Neural progenitor cell (in vitro differentiated cells): Measurements from ENCODE around the gene PAFAH1B1. TPM values are rescaled to one million over a fixed set of nuclear protein-coding genes. Genes with fewer than 3 reads are reported as not detected.

Experiments
- DNase-seq: peaks from one replicate; pipeline ENCODE4 v3.0.0-alpha.2; 2016; ENCODE audit warnings: low spot score
- H2AFZ ChIP-seq: fragments of 200-600 bp; sonication (generic); replicated peaks from 2 replicates; pipeline ENCODE4 v1.6.1; 2016; ENCODE audit warnings: antibody characterized with exemption
- H3F3A ChIP-seq: fragments of 200-600 bp; sonication (generic); 2 replicates; pipeline ENCODE4 v1.6.1; 2016; ENCODE audit warnings: antibody characterized with exemption, low read depth
- H3K27ac ChIP-seq: fragments of 200-600 bp; sonication (generic); 2 replicates; pipeline ENCODE4 v1.5.1; 2016; ENCODE audit warnings: mild to moderate bottlenecking
- H3K27me3 ChIP-seq: fragments of 200-600 bp; sonication (generic); 2 replicates; pipeline ENCODE4 v1.6.1; 2016; ENCODE audit warnings: mild to moderate bottlenecking, moderate library complexity
- H3K36me3 ChIP-seq: fragments of 200-600 bp; sonication (generic); 2 replicates; pipeline ENCODE4 v1.5.1; 2016
- H3K4me1 ChIP-seq: fragments of 200-600 bp; sonication (generic); 2 replicates; pipeline ENCODE4 v1.6.1; 2016; ENCODE audit warnings: mixed run types
- H3K4me2 ChIP-seq: fragments of 200-600 bp; sonication (generic); 2 replicates; pipeline ENCODE4 v1.6.1; 2016
- H3K4me3 ChIP-seq: fragments of 200-600 bp; sonication (generic); 2 replicates; pipeline ENCODE4 v1.5.1; 2016
- H3K79me2 ChIP-seq: fragments of 200-600 bp; sonication (generic); 2 replicates; pipeline ENCODE4 v1.6.1; 2016; ENCODE audit warnings: low read depth
- H3K9ac ChIP-seq: fragments of 200-600 bp; sonication (generic); 2 replicates; pipeline ENCODE4 v1.6.1; 2016
- H3K9me3 ChIP-seq: fragments of 200-600 bp; sonication (generic); 2 replicates; pipeline ENCODE4 v1.5.1; 2016; ENCODE audit warnings: low read depth
- H4K20me1 ChIP-seq: fragments of 200-600 bp; sonication (generic); 2 replicates; pipeline ENCODE4 v1.6.1; 2016; ENCODE audit warnings: low read depth
- H3K27ac Mint-ChIP-seq: 3 replicates; pipeline ENCODE4 v1.8.0; 2021; ENCODE audit warnings: mixed read lengths
- H3K27me3 Mint-ChIP-seq: 2 replicates; pipeline ENCODE4 v1.8.0; 2022; ENCODE audit warnings: low read depth, mild to moderate bottlenecking, inconsistent platforms, moderate library complexity, mixed read lengths; ENCODE audit not compliant: insufficient read depth
- H3K36me3 Mint-ChIP-seq: 3 replicates; pipeline ENCODE4 v1.8.0; 2021; ENCODE audit warnings: mixed read lengths
- H3K4me1 Mint-ChIP-seq: 3 replicates; pipeline ENCODE4 v1.8.0; 2021; ENCODE audit warnings: mixed read lengths
- H3K4me3 Mint-ChIP-seq: 3 replicates; pipeline ENCODE4 v1.8.0; 2021; ENCODE audit warnings: mild to moderate bottlenecking, moderate library complexity, mixed read lengths
- H3K9me3 Mint-ChIP-seq: 3 replicates; pipeline ENCODE4 v1.8.0; 2020; ENCODE audit warnings: mixed read lengths
- EZH2 ChIP-seq: fragments of 200-600 bp; sonication (generic); IDR thresholded peaks from 2 replicates; pipeline ENCODE4 v1.6.1; 2017; ENCODE audit warnings: antibody characterized with exemption, mild to moderate bottlenecking, moderate library complexity
- EZH2phosphoT487 ChIP-seq: fragments of 200-600 bp; sonication (generic); IDR thresholded peaks from 2 replicates; pipeline ENCODE4 v1.6.1; 2017; ENCODE audit warnings: antibody characterized with exemption
- total RNA-seq: library from RNA; depleted of rRNA; stranded (reverse); fragments of >200 nt; gene quantifications from 2 replicates; pipeline ENCODE4 v1.2.3, GENCODE V29; 2015; ENCODE audit warnings: low replicate concordance
- TF ChIP-seq, protein P1 (sequence below): fragments of 200-600 bp; sonication (generic); IDR thresholded peaks from 2 replicates; pipeline ENCODE4 v1.5.1; 2017; ENCODE audit warnings: antibody characterized with exemption, mild to moderate bottlenecking

Gene PAFAH1B1
- total RNA-seq, 1 donor from 2014 or later: 209 TPM

- peaks cover 14% of the 10 kb centered on the region for H4K20me1 ChIP-seq
- no peak for DNase-seq
- Mint-ChIP-seq H3K36me3 (peaks cover 2% of the 10 kb centered on the region), H3K9me3 (no peaks in the 10 kb centered on the region), H3K4me1 (peaks cover 9% of the 10 kb centered on the region), H3K27ac (no peak overlapping the region), H3K4me3 (no peak overlapping the region), H3K27me3 (peaks cover 5% of the 10 kb centered on the region)
- H3K79me2 ChIP-seq: peaks cover 10% of the 10 kb centered on the region
- no peak overlapping the region for H3K9ac ChIP-seq
- no peaks in the 10 kb centered on the region for H3K27me3 ChIP-seq
- H3K9me3 ChIP-seq: no peaks in the 10 kb centered on the region
- no peaks in the 10 kb centered on the region for H3K36me3 ChIP-seq
- no peak for TF ChIP-seq EZH2phosphoT487
- TF ChIP-seq, protein P1, sequence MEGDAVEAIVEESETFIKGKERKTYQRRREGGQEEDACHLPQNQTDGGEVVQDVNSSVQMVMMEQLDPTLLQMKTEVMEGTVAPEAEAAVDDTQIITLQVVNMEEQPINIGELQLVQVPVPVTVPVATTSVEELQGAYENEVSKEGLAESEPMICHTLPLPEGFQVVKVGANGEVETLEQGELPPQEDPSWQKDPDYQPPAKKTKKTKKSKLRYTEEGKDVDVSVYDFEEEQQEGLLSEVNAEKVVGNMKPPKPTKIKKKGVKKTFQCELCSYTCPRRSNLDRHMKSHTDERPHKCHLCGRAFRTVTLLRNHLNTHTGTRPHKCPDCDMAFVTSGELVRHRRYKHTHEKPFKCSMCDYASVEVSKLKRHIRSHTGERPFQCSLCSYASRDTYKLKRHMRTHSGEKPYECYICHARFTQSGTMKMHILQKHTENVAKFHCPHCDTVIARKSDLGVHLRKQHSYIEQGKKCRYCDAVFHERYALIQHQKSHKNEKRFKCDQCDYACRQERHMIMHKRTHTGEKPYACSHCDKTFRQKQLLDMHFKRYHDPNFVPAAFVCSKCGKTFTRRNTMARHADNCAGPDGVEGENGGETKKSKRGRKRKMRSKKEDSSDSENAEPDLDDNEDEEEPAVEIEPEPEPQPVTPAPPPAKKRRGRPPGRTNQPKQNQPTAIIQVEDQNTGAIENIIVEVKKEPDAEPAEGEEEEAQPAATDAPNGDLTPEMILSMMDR: no peak
- no peak for TF ChIP-seq EZH2
- peaks cover 14% of the 10 kb centered on the region for H3K4me1 ChIP-seq
- no peak overlapping the region for H3K4me2 ChIP-seq
- H2AFZ ChIP-seq: no peak overlapping the region
- H3K27ac ChIP-seq: no peak overlapping the region
- H3K4me3 ChIP-seq: no peak overlapping the region
- H3F3A ChIP-seq: no peaks in the 10 kb centered on the region
Observed at GRCh38 chr17:2701161-2701995, 107.9 kb downstream of the PAFAH1B1 start.

- Histone ChIP-seq H3K9ac (no peak overlapping the region), H4K20me1 (peaks cover 22% of the 10 kb centered on the region), H3K79me2 (peaks cover 16% of the 10 kb centered on the region), H3K4me3 (no peak overlapping the region), H3K9me3 (no peaks in the 10 kb centered on the region), H3F3A (no peaks in the 10 kb centered on the region), H3K36me3 (no peaks in the 10 kb centered on the region), H2AFZ (no peak overlapping the region), H3K27ac (no peak overlapping the region), H3K4me2 (no peak overlapping the region), H3K4me1 (peaks cover 14% of the 10 kb centered on the region), H3K27me3 (no peaks in the 10 kb centered on the region)
- TF ChIP-seq, protein P1: peak; percentile 18
- TF ChIP-seq EZH2phosphoT487 (no peak), EZH2 (no peak)
- Mint-ChIP-seq H3K9me3 (no peaks in the 10 kb centered on the region), H3K4me1 (peaks cover 9% of the 10 kb centered on the region), H3K4me3 (no peak overlapping the region), H3K36me3 (peaks cover 2% of the 10 kb centered on the region), H3K27me3 (peaks cover 5% of the 10 kb centered on the region), H3K27ac (no peak overlapping the region)
- DNase-seq: no peak
Observed at GRCh38 chr17:2701996-2702741, 108.7 kb downstream of the PAFAH1B1 start.

DNA sequence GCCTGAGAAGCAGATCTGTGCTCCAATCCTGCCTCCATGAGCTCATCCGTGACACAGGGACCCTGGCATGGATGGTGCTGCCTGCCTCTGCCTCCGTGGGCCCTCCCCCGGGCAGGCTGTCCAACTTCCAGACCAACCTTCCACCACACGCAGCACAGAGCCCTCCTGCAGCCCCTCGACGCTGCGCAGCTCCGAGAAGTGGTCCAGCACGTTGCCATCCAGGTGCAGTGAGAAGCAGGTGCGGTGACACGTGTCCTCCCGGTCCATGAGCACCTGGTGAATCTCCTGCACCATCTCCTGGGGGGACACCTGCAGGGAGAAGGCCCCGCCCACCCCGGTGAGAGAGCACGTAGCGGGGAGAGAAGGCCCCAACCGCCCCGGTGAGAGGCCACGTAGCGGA lies 109.7 kb downstream of the PAFAH1B1 start:
- H3F3A ChIP-seq: no peaks in the 10 kb centered on the region
- no peak overlapping the region for H3K4me2 ChIP-seq
- peaks cover 32% of the 10 kb centered on the region for H4K20me1 ChIP-seq
- no peak overlapping the region for H3K4me3 Mint-ChIP-seq
- H3K4me1 Mint-ChIP-seq: peaks cover 9% of the 10 kb centered on the region
- no peak overlapping the region for H3K27ac Mint-ChIP-seq
- peaks cover 2% of the 10 kb centered on the region for H3K36me3 Mint-ChIP-seq
- peaks cover 14% of the 10 kb centered on the region for H3K4me1 ChIP-seq
- no peak overlapping the region for H3K4me3 ChIP-seq
- H3K9ac ChIP-seq: no peak overlapping the region
- H3K36me3 ChIP-seq: no peaks in the 10 kb centered on the region
- no peaks in the 10 kb centered on the region for H3K27me3 ChIP-seq
- peaks cover 5% of the 10 kb centered on the region for H3K27me3 Mint-ChIP-seq
- no peak overlapping the region for H2AFZ ChIP-seq
- TF ChIP-seq EZH2phosphoT487: no peak
- TF ChIP-seq, protein P1: no peak
- no peak for TF ChIP-seq EZH2
- DNase-seq: no peak
- no peaks in the 10 kb centered on the region for H3K9me3 Mint-ChIP-seq
- no peak overlapping the region for H3K27ac ChIP-seq
- H3K9me3 ChIP-seq: no peaks in the 10 kb centered on the region
- peaks cover 26% of the 10 kb centered on the region for H3K79me2 ChIP-seq
